ENCODE data around the gene GJD2.

The GJD2 gene

GRCh38 chr15:34721802-34722438, 32.9 kb downstream of the GJD2 start:
- ChIA-PET POLR2A (interaction anchor here (0.6 to 0.9 kb wide), 3 partner anchors 139 to 620 kb away, joined by 3 to 7 read pairs (median 3); partner anchors contain the start of genes EMC7, GOLGA8B and PGBD4), CTCF (no interaction called here)
- H3K9me3 ChIP-seq (ENCODE audit: control insufficient read depth, insufficient read depth, low read depth, low read length), result no peaks in the 10 kb centered on the region
- H3K27ac ChIP-seq (ENCODE audit: extremely low read depth, low read depth, low read length), result no peak overlapping the region
- TF ChIP-seq ZNF335 (tag by site-specific recombination; conservative IDR thresholded peaks at IDR 0.05) (0 out of 2 replicates have a peak, but pooled peaks have one; percentile 24), ZNF501 (tag by site-specific recombination; IDR thresholded peaks at IDR 0.05) (no peak), HOXA7 (CRISPR knock-in tag; IDR thresholded peaks at IDR 0.05; ENCODE audit: borderline replicate concordance) (no peak), ZNF248 (tag by site-specific recombination; IDR thresholded peaks at IDR 0.05) (no peak), ZNF529 (tag by site-specific recombination; IDR thresholded peaks at IDR 0.05; ENCODE audit: insufficient replicate concordance) (no peak), ZNF221 (tag by site-specific recombination; IDR thresholded peaks at IDR 0.05; ENCODE audit: borderline replicate concordance) (no peak), ZSCAN16 (tag by site-specific recombination; IDR thresholded peaks at IDR 0.05) (no peak), ZNF2 (tag by site-specific recombination; IDR thresholded peaks at IDR 0.05) (no peak), ZNF394 (tag by site-specific recombination; IDR thresholded peaks at IDR 0.05; ENCODE audit: borderline replicate concordance) (no peak), ZEB2 (tag by site-specific recombination; IDR thresholded peaks at IDR 0.05) (no peak), KLF8 (tag by site-specific recombination; IDR thresholded peaks at IDR 0.05) (no peak), ZNF155 (tag by site-specific recombination; IDR thresholded peaks at IDR 0.05) (no peak), ZBTB48 (tag by site-specific recombination; IDR thresholded peaks at IDR 0.05) (peak; percentile 36; the same call in 1 of the 2 replicates), FEZF1 (tag by site-specific recombination; IDR thresholded peaks at IDR 0.05) (no peak), ZNF140 (tag by site-specific recombination; IDR thresholded peaks at IDR 0.05) (no peak), ZBTB26 (tag by site-specific recombination; optimal IDR thresholded peaks at IDR 0.05) (peak; percentile 28), ZBTB17 (tag by site-specific recombination; IDR thresholded peaks at IDR 0.05) (peak; percentile 33; the same call in 1 of the 2 replicates), ZNF488 (tag by site-specific recombination; IDR thresholded peaks at IDR 0.05) (no peak), ZBTB20 (tag by site-specific recombination; IDR thresholded peaks at IDR 0.05) (0 out of 2 replicates have a peak, but pooled peaks have one; percentile 44), ZFHX2 (tag by site-specific recombination; conservative IDR thresholded peaks at IDR 0.05) (no peak), ZNF558 (tag by site-specific recombination; IDR thresholded peaks at IDR 0.05) (no peak), SALL2 (tag by site-specific recombination; IDR thresholded peaks at IDR 0.05; ENCODE audit: borderline replicate concordance) (no peak), ZNF600 (tag by site-specific recombination; IDR thresholded peaks at IDR 0.05) (peak; percentile 51; the same call in 1 of the 2 replicates), ZBTB8A (tag by site-specific recombination; IDR thresholded peaks at IDR 0.05) (0 out of 2 replicates have a peak, but pooled peaks have one; percentile 18), KLF1 (tag by site-specific recombination; IDR thresholded peaks at IDR 0.05) (peak; percentile 44; the same call in 1 of the 2 replicates)
- TF ChIP-seq, protein P1, sequence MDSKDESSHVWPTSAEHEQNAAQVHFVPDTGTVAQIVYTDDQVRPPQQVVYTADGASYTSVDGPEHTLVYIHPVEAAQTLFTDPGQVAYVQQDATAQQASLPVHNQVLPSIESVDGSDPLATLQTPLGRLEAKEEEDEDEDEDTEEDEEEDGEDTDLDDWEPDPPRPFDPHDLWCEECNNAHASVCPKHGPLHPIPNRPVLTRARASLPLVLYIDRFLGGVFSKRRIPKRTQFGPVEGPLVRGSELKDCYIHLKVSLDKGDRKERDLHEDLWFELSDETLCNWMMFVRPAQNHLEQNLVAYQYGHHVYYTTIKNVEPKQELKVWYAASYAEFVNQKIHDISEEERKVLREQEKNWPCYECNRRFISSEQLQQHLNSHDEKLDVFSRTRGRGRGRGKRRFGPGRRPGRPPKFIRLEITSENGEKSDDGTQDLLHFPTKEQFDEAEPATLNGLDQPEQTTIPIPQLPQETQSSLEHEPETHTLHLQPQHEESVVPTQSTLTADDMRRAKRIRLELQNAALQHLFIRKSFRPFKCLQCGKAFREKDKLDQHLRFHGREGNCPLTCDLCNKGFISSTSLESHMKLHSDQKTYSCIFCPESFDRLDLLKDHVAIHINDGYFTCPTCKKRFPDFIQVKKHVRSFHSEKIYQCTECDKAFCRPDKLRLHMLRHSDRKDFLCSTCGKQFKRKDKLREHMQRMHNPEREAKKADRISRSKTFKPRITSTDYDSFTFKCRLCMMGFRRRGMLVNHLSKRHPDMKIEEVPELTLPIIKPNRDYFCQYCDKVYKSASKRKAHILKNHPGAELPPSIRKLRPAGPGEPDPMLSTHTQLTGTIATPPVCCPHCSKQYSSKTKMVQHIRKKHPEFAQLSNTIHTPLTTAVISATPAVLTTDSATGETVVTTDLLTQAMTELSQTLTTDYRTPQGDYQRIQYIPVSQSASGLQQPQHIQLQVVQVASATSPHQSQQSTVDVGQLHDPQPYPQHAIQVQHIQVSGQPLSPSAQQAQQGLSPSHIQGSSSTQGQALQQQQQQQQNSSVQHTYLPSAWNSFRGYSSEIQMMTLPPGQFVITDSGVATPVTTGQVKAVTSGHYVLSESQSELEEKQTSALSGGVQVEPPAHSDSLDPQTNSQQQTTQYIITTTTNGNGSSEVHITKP (tag by site-specific recombination; IDR thresholded peaks at IDR 0.05), result peak; percentile 33; the same call in 1 of the 2 replicates
- no peaks in the 10 kb centered on the region for H3K36me3 ChIP-seq (ENCODE audit: control insufficient read depth in 2 of 2, insufficient read depth in 1 of 2, low read length in 2 of 2)
- no peaks in the 10 kb centered on the region for H3K4me1 ChIP-seq (ENCODE audit: control insufficient read depth, insufficient read depth, low read length)
- H3K4me3 ChIP-seq (ENCODE audit: low read depth, low read length), result no peak overlapping the region; the same call in 1 of the 2 replicates

Data from HEK293 (cell line).